HEK293T (cell line): Measurements from ENCODE around the gene BID.
A peak's percentile ranks its signal among the peaks of the same experiment; 100 is the strongest.

Experiments used
- CTCF ChIA-PET: fragments of 350-600 bp; formaldehyde crosslinking; extraction: SDS; loops from one replicate; lab custom pipeline; 2021; ENCODE audit warnings: antibody characterized with exemption, inconsistent platforms; lab: Yijun Ruan, JAX
- POLR2A ChIA-PET: fragments of 350-600 bp; formaldehyde crosslinking; extraction: SDS; loops from one replicate; lab custom pipeline; 2020; ENCODE audit warnings: antibody characterized with exemption, inconsistent platforms; lab: Yijun Ruan, JAX
- DNase-seq: peaks from one replicate; pipeline ENCODE4 v3.0.0; 2012; ENCODE audit warnings: mixed read lengths; ENCODE audit errors: extremely low spot score
- ARNT ChIP-seq: fragments of 450-650 bp; IDR thresholded peaks from 2 replicates; pipeline ENCODE4 v1.6.1; 2017; ENCODE audit warnings: mild to moderate bottlenecking
- BHLHE40 ChIP-seq: fragments of 450-650 bp; IDR thresholded peaks from 2 replicates; pipeline ENCODE4 v1.6.1; 2016; ENCODE audit warnings: mild to moderate bottlenecking, moderate library complexity, borderline replicate concordance
- CTBP1 ChIP-seq: fragments of 450-650 bp; IDR thresholded peaks from 2 replicates; pipeline ENCODE4 v1.6.1; 2016; ENCODE audit warnings: borderline replicate concordance
- ELF4 ChIP-seq: fragments of 450-650 bp; IDR thresholded peaks from 2 replicates; pipeline ENCODE4 v1.6.1; 2017; ENCODE audit warnings: antibody characterized with exemption
- FOXA1 ChIP-seq: fragments of 450-650 bp; IDR thresholded peaks from 2 replicates; pipeline ENCODE4 v1.6.1; 2016; ENCODE audit warnings: mild to moderate bottlenecking
- FOXK2 ChIP-seq: fragments of 450-650 bp; IDR thresholded peaks from 2 replicates; pipeline ENCODE4 v1.6.1; 2016; ENCODE audit warnings: mild to moderate bottlenecking
- FOXM1 ChIP-seq: fragments of 450-650 bp; IDR thresholded peaks from 2 replicates; pipeline ENCODE4 v1.6.1; 2017; ENCODE audit warnings: mild to moderate bottlenecking, borderline replicate concordance
- HDGF ChIP-seq: fragments of 450-650 bp; IDR thresholded peaks from 2 replicates; pipeline ENCODE4 v1.6.1; 2017; ENCODE audit warnings: antibody characterized with exemption, borderline replicate concordance
- L3MBTL2 ChIP-seq: fragments of 450-650 bp; conservative IDR thresholded peaks from 2 replicates; pipeline ENCODE4 v1.6.1; 2016; ENCODE audit warnings: mild to moderate bottlenecking
- LEF1 ChIP-seq: fragments of 450-650 bp; IDR thresholded peaks from 2 replicates; pipeline ENCODE4 v1.6.1; 2017; ENCODE audit warnings: mild to moderate bottlenecking, borderline replicate concordance
- NFRKB ChIP-seq: fragments of 450-650 bp; IDR thresholded peaks from 2 replicates; pipeline ENCODE4 v1.6.1; 2016; ENCODE audit warnings: mild to moderate bottlenecking, moderate library complexity
- PKNOX1 ChIP-seq: fragments of 450-650 bp; IDR thresholded peaks from 2 replicates; pipeline ENCODE4 v1.6.1; 2016
- SP1 ChIP-seq: fragments of 450-650 bp; IDR thresholded peaks from 2 replicates; pipeline ENCODE4 v1.6.1; 2017
- SUZ12 ChIP-seq: fragments of 450-650 bp; IDR thresholded peaks from 2 replicates; pipeline ENCODE4 v1.6.1; 2016; ENCODE audit warnings: mild to moderate bottlenecking
- TARDBP ChIP-seq: fragments of 450-650 bp; IDR thresholded peaks from 2 replicates; pipeline ENCODE4 v1.6.1; 2016
- ZNF384 ChIP-seq: fragments of 450-650 bp; IDR thresholded peaks from 2 replicates; pipeline ENCODE4 v1.6.1; 2016

BID gene

GRCh38 chr22:17785185-17786184 lies 11.2 kb upstream of the BID start:
- peak; percentile 91 for DNase-seq
- POLR2A ChIA-PET, result interaction anchor here (0.9 to 1.5 kb wide), 8 partner anchors 11 to 292 kb away, joined by 3 to 6 read pairs (median 4); partner anchors contain the start of genes BID and PEX26
- TF ChIP-seq NFRKB (no peak), FOXA1 (no peak), CTBP1 (no peak), TARDBP (no peak), FOXM1 (no peak), SP1 (no peak), ARNT (no peak), FOXK2 (no peak), PKNOX1 (no peak), SUZ12 (no peak), ZNF384 (no peak), BHLHE40 (no peak), ELF4 (no peak)
- CTCF ChIA-PET, result interaction anchor here (0.6 to 5.5 kb wide), 20 partner anchors 9 to 711 kb away, joined by 3 to 64 read pairs (median 4); partner anchors contain the start of gene BID

- DNase-seq, result no peak
- TF ChIP-seq SP1 (no peak), BHLHE40 (no peak), FOXM1 (no peak)
- ChIA-PET CTCF (interaction anchor here (0.6 to 5.5 kb wide), 18 partner anchors 8 to 711 kb away, joined by 3 to 64 read pairs (median 4); partner anchors contain the start of gene BID), POLR2A (interaction anchor here (0.9 to 1.5 kb wide), 8 partner anchors 11 to 293 kb away, joined by 3 to 6 read pairs (median 4); partner anchors contain the start of genes BID and PEX26)
These were observed 10.5 kb upstream of the BID start for GRCh38 chr22:17784776-17785175.

- ChIA-PET CTCF (interaction anchor here (1.2 to 1.9 kb wide), 4 partner anchors 11 to 24 kb away, joined by 3 to 10 read pairs (median 4); no protein-coding TSS in a partner anchor), POLR2A (no interaction called here)
- TF ChIP-seq HDGF (no peak), FOXM1 (no peak), ELF4 (no peak), CTBP1 (no peak), FOXK2 (no peak), SP1 (no peak)
- DNase-seq, result no peak
These were observed 9.7 kb upstream of the BID start for GRCh38 chr22:17783773-17784480.

GRCh38 chr22:17783312-17783711 lies 9.0 kb upstream of the BID start:
- no peak for DNase-seq
- ChIA-PET CTCF (no interaction called here), POLR2A (no interaction called here)
- no peak for TF ChIP-seq TARDBP
- TF ChIP-seq L3MBTL2, result no peak
- no peak for TF ChIP-seq BHLHE40
- no peak for TF ChIP-seq PKNOX1
- no peak for TF ChIP-seq SP1
- no peak for TF ChIP-seq ELF4
- no peak for TF ChIP-seq ARNT
- TF ChIP-seq FOXK2, result no peak
- no peak for TF ChIP-seq CTBP1
- TF ChIP-seq FOXM1, result no peak
- no peak for TF ChIP-seq ZNF384
- TF ChIP-seq FOXA1, result no peak
- no peak for TF ChIP-seq HDGF
- no peak for TF ChIP-seq LEF1

- DNase-seq, result no peak
- POLR2A ChIA-PET, result no interaction called here
- CTCF ChIA-PET, result interaction anchor here (1.0 kb wide), 1 partner anchor 40 kb away, joined by 3 read pairs; no protein-coding TSS in a partner anchor
- no peak for TF ChIP-seq FOXK2
These were observed 8.4 kb upstream of the BID start for GRCh38 chr22:17782621-17783020.

GRCh38 chr22:17782158-17782557 lies 7.9 kb upstream of the BID start:
- CTCF ChIA-PET, result interaction anchor here (0.5 to 1.0 kb wide), 2 partner anchors 40 to 404 kb away, joined by 3 read pairs; no protein-coding TSS in a partner anchor
- TF ChIP-seq LEF1, result no peak
- TF ChIP-seq ZNF384, result no peak
- no peak for TF ChIP-seq SUZ12
- TF ChIP-seq FOXK2, result no peak
- no peak for TF ChIP-seq L3MBTL2
- TF ChIP-seq NFRKB, result no peak
- TF ChIP-seq TARDBP, result no peak
- no peak for TF ChIP-seq HDGF
- TF ChIP-seq BHLHE40, result no peak
- no peak for TF ChIP-seq SP1
- no peak for TF ChIP-seq ELF4
- TF ChIP-seq FOXA1, result no peak

More at GRCh38 chr22:17782158-17782557, 7.9 kb upstream of the BID start:
- POLR2A ChIA-PET, result no interaction called here
- no peak for DNase-seq
